Measurements from ENCODE around the gene GLTP. TPM values are rescaled to one million over a fixed set of nuclear protein-coding genes. Genes with fewer than 3 reads are reported as not detected.

GLTP gene
- total RNA-seq, 1 experiment from 2014 or later: 15.5 TPM

GRCh38 chr12:109841356-109841755 lies 39.0 kb downstream of the GLTP start:
- no peaks in the 10 kb centered on the region for H3K79me1 ChIP-seq (ENCODE audit: insufficient read depth, low read depth, low read length, poor library complexity, severe bottlenecking)
- H3K23me2 ChIP-seq (ENCODE audit: insufficient read length, low read depth, low read length, poor library complexity, severe bottlenecking): no peaks in the 10 kb centered on the region
- TF ChIP-seq CTCF (conservative IDR thresholded peaks at IDR 0.05): peak; percentile 20; the same call in 2 of the 3 replicates
- H3K9me3 ChIP-seq (ENCODE audit: control insufficient read depth, low read depth, low read length): no peaks in the 10 kb centered on the region
- H3K27me3 ChIP-seq (ENCODE audit: insufficient read depth, low read length): no peaks in the 10 kb centered on the region
- no peaks in the 10 kb centered on the region for H3K4me1 ChIP-seq (ENCODE audit: insufficient read depth, low read length)
- no peaks in the 10 kb centered on the region; a peak in 1 of 7 replicates for H3K36me3 Mint-ChIP-seq (ENCODE audit: insufficient read depth in 1 of 3, low read depth in 3 of 3)
- H3K9me3 Mint-ChIP-seq: no peaks in the 10 kb centered on the region; a peak in 1 of 5 replicates
- no peak overlapping the region for H3K9ac ChIP-seq (ENCODE audit: extremely low read depth, insufficient read length, low read length)
- H4K5ac ChIP-seq (ENCODE audit: insufficient read length, low read depth, low read length): no peak overlapping the region
- H3K23ac ChIP-seq (ENCODE audit: insufficient read length, low read depth, low read length): no peak overlapping the region
- H2BK20ac ChIP-seq (ENCODE audit: low read depth, low read length, poor library complexity, severe bottlenecking): no peak overlapping the region
- no peak for DNase-seq
- no peak overlapping the region for H3K4ac ChIP-seq (ENCODE audit: low read depth, low read length)
- H2BK5ac ChIP-seq (ENCODE audit: insufficient read length, low read length): no peak overlapping the region
- no peak overlapping the region for H3K14ac ChIP-seq (ENCODE audit: insufficient read depth, low read length)
- peaks cover 2% of the 10 kb centered on the region for H3K27me3 Mint-ChIP-seq (ENCODE audit: low read depth)
- no peak overlapping the region for H4K91ac ChIP-seq (ENCODE audit: insufficient read length, low read depth, low read length)
- H2BK15ac ChIP-seq (ENCODE audit: low read depth, low read length): no peak overlapping the region
- H3K27ac Mint-ChIP-seq: no peak overlapping the region
- H3K79me2 ChIP-seq (ENCODE audit: insufficient read depth, low read length): no peaks in the 10 kb centered on the region
- H3K4me2 ChIP-seq (ENCODE audit: insufficient read depth, insufficient read length, low read length): no peak overlapping the region
- H3K18ac ChIP-seq (ENCODE audit: insufficient read length, low read depth, low read length): no peak overlapping the region
- no peak overlapping the region for H2BK120ac ChIP-seq (ENCODE audit: low read depth, low read length, poor library complexity, severe bottlenecking)
- no peak overlapping the region for H3K56ac ChIP-seq (ENCODE audit: insufficient read length, low read depth, low read length)
- no peaks in the 10 kb centered on the region for H4K20me1 ChIP-seq (ENCODE audit: control insufficient read depth, insufficient read depth, insufficient read length)
- no peak overlapping the region for H4K8ac ChIP-seq (replicated peaks; ENCODE audit: insufficient read length, low read depth, low read length)
- no peak overlapping the region for H2AFZ ChIP-seq (ENCODE audit: low read length)
- WGBS (ENCODE audit: extremely low coverage, insufficient read length, low lambda C conversion rate): no CpG with 5 or more reads among the region's 9 CpGs
- H3K4me3 Mint-ChIP-seq: no peak overlapping the region
- H3K4me1 Mint-ChIP-seq: peaks cover 15% of the 10 kb centered on the region in 2 experiments
- H3T11ph ChIP-seq (ENCODE audit: low read length): no peak overlapping the region
- H2BK12ac ChIP-seq (ENCODE audit: insufficient read length, low read depth, low read length): no peak overlapping the region
- no peak overlapping the region for H3K27ac ChIP-seq (ENCODE audit: insufficient read length, low read depth, low read length)
- no peak overlapping the region for H2AK5ac ChIP-seq (ENCODE audit: insufficient read length, low read length)

Measured in H9 (cell line).